A549 (cell line): ENCODE results near the gene PRC1. TPM values are rescaled to one million over a fixed set of nuclear protein-coding genes. Genes with fewer than 3 reads are reported as not detected.

Source experiments
- ATAC-seq, 2 experiments: fragments of 200-7000 bp in 1 of 2; fragments of >200 bp in 1 of 2; cut with Nextera tagmentation in 1 of 2; cut with Tn5 transposase in 1 of 2; 3 replicates each; pipeline versions ENCODE4 v1.8.0 to v1.9.1; 2018 to 2020; ENCODE audit warnings: mild to moderate bottlenecking in 1 of 2, moderate library complexity in 1 of 2
- CTCF ChIA-PET: fragments of 300-600 bp; sonication (Branson Sonifier 250); formaldehyde crosslinking; extraction: SDS; loops from one replicate; lab custom pipeline; 2021; ENCODE audit warnings: antibody characterized with exemption, inconsistent platforms; lab: Yijun Ruan, JAX
- POLR2A ChIA-PET: fragments of 350-600 bp; formaldehyde crosslinking; extraction: SDS; loops from one replicate; lab custom pipeline; 2021; ENCODE audit warnings: antibody characterized with exemption, inconsistent platforms; lab: Yijun Ruan, JAX
- DNase-seq, 2 experiments: peaks; one replicate each; pipeline versions ENCODE4 v3.0.0 to v3.0.0-alpha.2; 2011 to 2016; ENCODE audit warnings: low read depth in 1 of 2, low spot score in 1 of 2
- FAIRE-seq: peaks from 2 replicates; lab custom pipeline; 2011; peaks lifted over from hg19 to GRCh38; lab: Jason Lieb, UNC
- H3K27ac ChIP-seq, 2 experiments: fragments of >200 bp; sonication (Bioruptor Twin); formaldehyde crosslinking; 3 replicates each; pipeline ENCODE4 v1.5.1; 2016 to 2017
- H3K4me1 ChIP-seq: fragments of >200 bp; sonication (Bioruptor Twin); formaldehyde crosslinking; 3 replicates; pipeline ENCODE4 v1.6.1; 2016
- H3K4me2 ChIP-seq: fragments of >200 bp; sonication (Bioruptor Twin); formaldehyde crosslinking; 3 replicates; pipeline ENCODE4 v1.6.1; 2016
- H3K4me3 ChIP-seq: fragments of >200 bp; sonication (Bioruptor Twin); formaldehyde crosslinking; 3 replicates; pipeline ENCODE4 v1.5.1; 2016
- H3K9me3 ChIP-seq: fragments of >200 bp; sonication (Bioruptor Twin); formaldehyde crosslinking; 3 replicates; pipeline ENCODE4 v1.6.1; 2016
- CBX2 ChIP-seq: fragments of 200-600 bp; sonication (generic); IDR thresholded peaks from 2 replicates; pipeline ENCODE4 v1.6.1; 2016; ENCODE audit warnings: low read depth, mild to moderate bottlenecking, borderline replicate concordance
- CBX8 ChIP-seq: fragments of 200-600 bp; sonication (generic); IDR thresholded peaks from 2 replicates; pipeline ENCODE4 v1.6.1; 2016
- CEBPB ChIP-seq, 2 experiments: fragments of >200 bp in 1 of 2; sonication (Bioruptor Twin) in 1 of 2; formaldehyde crosslinking in 1 of 2; IDR thresholded peaks; 2 replicates each; pipeline ENCODE4 v1.6.1; 2012 to 2016
- CHD2 ChIP-seq: fragments of 150-350 bp; IDR thresholded peaks from 2 replicates; pipeline ENCODE4 v1.6.1; 2014; ENCODE audit warnings: low read length; ENCODE audit not compliant: partially characterized antibody
- CTCF ChIP-seq: fragments of >200 bp; sonication (Bioruptor Twin); formaldehyde crosslinking; IDR thresholded peaks from 3 replicates; pipeline ENCODE4 v1.5.1; 2016
- EHMT2 ChIP-seq: fragments of 200-600 bp; sonication (generic); IDR thresholded peaks from 2 replicates; pipeline ENCODE4 v1.6.1; 2016; ENCODE audit warnings: antibody characterized with exemption, low read depth, mild to moderate bottlenecking, moderate library complexity
- ESRRA ChIP-seq: fragments of 150-350 bp; IDR thresholded peaks from 2 replicates; pipeline ENCODE4 v1.6.1; 2014; ENCODE audit warnings: mild to moderate bottlenecking, low read length, borderline replicate concordance
- FOSB ChIP-seq: fragments of 250-450 bp; sonication (Bioruptor Pico); IDR thresholded peaks from 2 replicates; pipeline ENCODE4 v1.5.0; 2020; ENCODE audit warnings: mild to moderate bottlenecking, moderate library complexity
- GATA3 ChIP-seq: IDR thresholded peaks from 2 replicates; pipeline ENCODE4 v1.6.1; 2012; ENCODE audit warnings: borderline replicate concordance
- HES2 ChIP-seq: fragments of >200 bp; sonication (Bioruptor Twin); formaldehyde crosslinking; IDR thresholded peaks from 2 replicates; pipeline ENCODE4 v1.6.1; 2016
- HEYL ChIP-seq: fragments of 250-450 bp; sonication (Bioruptor Pico); IDR thresholded peaks from 2 replicates; pipeline ENCODE4 v1.8.0; 2021; ENCODE audit warnings: mild to moderate bottlenecking, moderate library complexity
- HMGXB4 ChIP-seq: fragments of 250-450 bp; sonication (Bioruptor Pico); IDR thresholded peaks from 2 replicates; pipeline ENCODE4 v1.5.0; 2021; ENCODE audit warnings: mild to moderate bottlenecking, moderate library complexity, borderline replicate concordance
- HOXA7 ChIP-seq: fragments of 250-450 bp; sonication (Bioruptor Pico); IDR thresholded peaks from 2 replicates; pipeline ENCODE4 v1.5.0; 2020; ENCODE audit warnings: mild to moderate bottlenecking, moderate library complexity
- HOXB13 ChIP-seq: fragments of 250-450 bp; sonication (Bioruptor Pico); IDR thresholded peaks from 2 replicates; pipeline ENCODE4 v1.5.0; 2020; ENCODE audit warnings: low read depth, mild to moderate bottlenecking, moderate library complexity
- KDM5A ChIP-seq: fragments of 200-600 bp; sonication (generic); IDR thresholded peaks from 2 replicates; pipeline ENCODE4 v1.6.1; 2016; ENCODE audit warnings: antibody characterized with exemption, mild to moderate bottlenecking
- MAFK ChIP-seq: fragments of 450-650 bp; IDR thresholded peaks from 2 replicates; pipeline ENCODE4 v1.6.1; 2014; ENCODE audit not compliant: partially characterized antibody
- MAX ChIP-seq: IDR thresholded peaks from 2 replicates; pipeline ENCODE4 v1.6.1; 2012
- MYC ChIP-seq: IDR thresholded peaks from 2 replicates; pipeline ENCODE4 v1.6.1; 2012; ENCODE audit warnings: mild to moderate bottlenecking, inconsistent platforms, low read length, improper control_type of control experiment, borderline replicate concordance
- NFE2L2 ChIP-seq: fragments of 150-350 bp; conservative IDR thresholded peaks from 2 replicates; pipeline ENCODE4 v1.6.1; 2014; ENCODE audit warnings: low read length
- NR3C1 ChIP-seq: fragments of >200 bp; sonication (Bioruptor Twin); formaldehyde crosslinking; IDR thresholded peaks from 3 replicates; pipeline ENCODE4 v1.6.1; 2017
- PHF8 ChIP-seq: fragments of 200-600 bp; sonication (generic); IDR thresholded peaks from 2 replicates; pipeline ENCODE4 v1.6.1; 2016; ENCODE audit warnings: low read depth, mild to moderate bottlenecking, antibody characterized with exemption, moderate library complexity, borderline replicate concordance
- POLR2A ChIP-seq: IDR thresholded peaks from 2 replicates; pipeline ENCODE4 v1.6.1; 2012; ENCODE audit warnings: mild to moderate bottlenecking, low read length
- RAD21 ChIP-seq, 2 experiments: fragments of >200 bp in 1 of 2; sonication (Bioruptor Twin) in 1 of 2; formaldehyde crosslinking in 1 of 2; IDR thresholded peaks in 1 of 2; conservative IDR thresholded peaks in 1 of 2; 2 replicates in 1 of 2; 3 replicates in 1 of 2; pipeline ENCODE4 v1.6.1; 2012 to 2018; ENCODE audit warnings: inconsistent platforms in 1 of 2
- SMC3 ChIP-seq: fragments of >200 bp; sonication (Bioruptor Twin); formaldehyde crosslinking; IDR thresholded peaks from 3 replicates; pipeline ENCODE4 v1.6.1; 2018; ENCODE audit warnings: inconsistent platforms
- SREBF2 ChIP-seq: fragments of 450-650 bp; IDR thresholded peaks from 2 replicates; pipeline ENCODE4 v1.6.1; 2014; ENCODE audit warnings: mild to moderate bottlenecking, moderate library complexity
- TFCP2L1 ChIP-seq: fragments of 250-450 bp; sonication (Bioruptor Pico); IDR thresholded peaks from 2 replicates; pipeline ENCODE4 v1.5.0; 2021; ENCODE audit warnings: mild to moderate bottlenecking
- USF2 ChIP-seq: fragments of 450-650 bp; IDR thresholded peaks from 2 replicates; pipeline ENCODE4 v1.6.1; 2014; ENCODE audit warnings: antibody characterized with exemption
- ZC3H11A ChIP-seq: fragments of 450-650 bp; IDR thresholded peaks from 2 replicates; pipeline ENCODE4 v1.6.1; 2014; ENCODE audit warnings: antibody characterized with exemption, mild to moderate bottlenecking
- ZFP36 ChIP-seq: fragments of 450-650 bp; IDR thresholded peaks from 2 replicates; pipeline ENCODE4 v1.6.1; 2014; ENCODE audit warnings: borderline replicate concordance; ENCODE audit not compliant: partially characterized antibody
- ZSCAN20 ChIP-seq: fragments of 250-450 bp; sonication (Bioruptor Pico); IDR thresholded peaks from 2 replicates; pipeline ENCODE4 v1.8.0; 2022; ENCODE audit warnings: mild to moderate bottlenecking, moderate library complexity
- WGBS: methylation state at CpG from one replicate; pipeline ENCODE4 v1.1.6; 2017; ENCODE audit errors: missing lambda C conversion rate; 5-methylcytosine and 5-hydroxymethylcytosine counted together
- polyA plus RNA-seq, 4 experiments: library from polyadenylated mRNA; depleted of rRNA in 3 of 4; stranded (reverse); fragments of >200 nt; fragmentation: RNase III in 1 of 4; extraction: RNeasy Plus Mini Kit Qiagen cat#74134 plus additional on column Dnase treatment in 1 of 4; gene quantifications; 2 replicates in 3 of 4; 3 replicates in 1 of 4; pipeline ENCODE4 v1.2.3, GENCODE V29; 2011 to 2017

The PRC1 gene
- polyA plus RNA-seq, 2 of the 4 experiments (the other 2 are of a cell fraction): 303 to 426 TPM

GRCh38 chr15:90933301-90933700 lies 61.0 kb downstream of the PRC1 start (continued):
- TF ChIP-seq HMGXB4 (CRISPR knock-in tag) (no peak), CBX2 (no peak), SMC3 (no peak)

GRCh38 chr15:90932660-90932991 lies 61.7 kb downstream of the PRC1 start:
- WGBS: 18% methylated on average over 5 of the region's 5 CpGs
- H3K4me1 ChIP-seq: peaks cover 35% of the 10 kb centered on the region
- no peak for DNase-seq
- no peak overlapping the region; the same call in 2 of the 3 replicates for H3K4me3 ChIP-seq
- no peak for TF ChIP-seq CEBPB (IDR thresholded peaks at IDR 0.05)
- TF ChIP-seq HEYL (CRISPR knock-in tag): no peak
- TF ChIP-seq CTCF: peak; percentile 3; the same call in 2 of the 3 replicates
- H3K27ac ChIP-seq: peak overlapping the region; percentile 84 to 93; a peak in 4 of 6 replicates
- peak overlapping the region; percentile 72 for H3K4me2 ChIP-seq
- CTCF ChIA-PET: interaction anchor here (0.6 to 16.4 kb wide), 57 partner anchors 9 to 791 kb away, joined by 3 to 536 read pairs (median 4); partner anchors contain the start of genes FES, MAN2A2, PRC1 and RCCD1
- POLR2A ChIA-PET: interaction anchor here (1.7 to 2.8 kb wide), 3 partner anchors 22 to 40 kb away, joined by 4 to 20 read pairs (median 14); partner anchors contain the start of genes MAN2A2 and RCCD1
- FAIRE-seq: no peak
- H3K9me3 ChIP-seq: no peaks in the 10 kb centered on the region
- no peak for ATAC-seq

- Histone ChIP-seq H3K4me3 (peak within 1 kb of the TSS; percentile 69), H3K27ac (peak within 1 kb of the TSS; percentile 84 to 93), H3K4me2 (peak within 1 kb of the TSS; percentile 72), H3K4me1 (peaks cover 35% of the 10 kb centered on the region), H3K9me3 (no peaks in the 10 kb centered on the region)
- under 1% methylated on average over 39 of the region's 52 CpGs for WGBS
- ChIA-PET CTCF (interaction anchor here (0.5 to 16.4 kb wide), 71 partner anchors 9 to 790 kb away, joined by 3 to 536 read pairs (median 4); partner anchors contain the start of genes FES, MAN2A2, PRC1 and RCCD1), POLR2A (interaction anchor here (1.0 to 2.8 kb wide), 6 partner anchors 22 to 313 kb away, joined by 3 to 20 read pairs (median 4); partner anchors contain the start of genes MAN2A2 and RCCD1)
- DNase-seq (peak; percentile 94 to 98), ATAC-seq (peak; percentile 67 to 77), FAIRE-seq (no peak)
- no peak for TF ChIP-seq CBX2
- no peak for TF ChIP-seq CEBPB (IDR thresholded peaks at IDR 0.05)
- TF ChIP-seq SREBF2: no peak
- peak; percentile 84 for TF ChIP-seq MAX
- TF ChIP-seq FOSB (CRISPR knock-in tag): no peak
- no peak for TF ChIP-seq HEYL (CRISPR knock-in tag)
- peak; percentile 74; the same call in 1 of the 2 replicates for TF ChIP-seq PHF8
- TF ChIP-seq GATA3: 0 out of 2 replicates have a peak, but pooled peaks have one; percentile 34
- TF ChIP-seq CBX8: no peak
- TF ChIP-seq POLR2A: peak; percentile 73
- no peak for TF ChIP-seq HOXA7 (CRISPR knock-in tag)
- TF ChIP-seq CHD2: no peak
- TF ChIP-seq ZC3H11A: peak; percentile 2; the same call in 1 of the 2 replicates
- 0 out of 2 replicates have a peak, but pooled peaks have one; percentile 27 for TF ChIP-seq HOXB13
- no peak for TF ChIP-seq EHMT2
- peak; percentile 53 for TF ChIP-seq KDM5A
- no peak for TF ChIP-seq MAFK
- peak; percentile 56; the same call in 1 of the 2 replicates for TF ChIP-seq MYC
- TF ChIP-seq RAD21 (conservative IDR thresholded peaks at IDR 0.05 in 1 of 2, IDR thresholded peaks at IDR 0.05 in 1 of 2): peak; percentile 26 to 39; a peak in 2 of 5 replicates
- no peak for TF ChIP-seq TFCP2L1 (CRISPR knock-in tag)
- TF ChIP-seq HES2: no peak
- TF ChIP-seq NR3C1: no peak
- TF ChIP-seq ZSCAN20 (CRISPR knock-in tag): no peak
- TF ChIP-seq USF2: no peak
- no peak for TF ChIP-seq ZFP36
- no peak for TF ChIP-seq NFE2L2
- TF ChIP-seq ESRRA: no peak; the same call in 1 of the 2 replicates
Observed at GRCh38 chr15:90931828-90932659, 62.3 kb downstream of the PRC1 start, which contains the start of gene HDDC3. Gene HDDC3, minus strand, starts transcription at chr15:90932549. Its CDS starts 9 bp downstream, at chr15:90932540.
